HG03469 (cell line): ENCODE results near the gene DNAH2.

Source experiments
- ATAC-seq: cut with Tn5 transposase; IDR thresholded peaks from one replicate; pipeline ENCODE4 v1.9.1; 2021; ENCODE audit warnings: mild to moderate bottlenecking, moderate library complexity, moderate number of reproducible peaks; ENCODE audit not compliant: unreplicated experiment

DNAH2 gene

GRCh38 chr17:7719661-7720060 is 2.1 kb downstream of the DNAH2 start:
- ATAC-seq: no peak

GRCh38 chr17:7720125-7720524 is 2.6 kb downstream of the DNAH2 start:
- no peak for ATAC-seq

GRCh38 chr17:7721612-7722011 is 4.1 kb downstream of the DNAH2 start:
- ATAC-seq: no peak

GRCh38 chr17:7727886-7728285 is 10.3 kb downstream of the DNAH2 start:
- ATAC-seq: no peak

- ATAC-seq: no peak
These were observed 12.3 kb downstream of the DNAH2 start for GRCh38 chr17:7729816-7730215.

- ATAC-seq: no peak
These were observed 15.5 kb downstream of the DNAH2 start for GRCh38 chr17:7732981-7733539.

- ATAC-seq: no peak
These were observed 20.1 kb downstream of the DNAH2 start for GRCh38 chr17:7737601-7738000.

- ATAC-seq: no peak
These were observed 22.2 kb downstream of the DNAH2 start for GRCh38 chr17:7739746-7740145.

GRCh38 chr17:7740481-7741001 is 23.0 kb downstream of the DNAH2 start:
- ATAC-seq: no peak

GRCh38 chr17:7742729-7743128 is 25.2 kb downstream of the DNAH2 start:
- no peak for ATAC-seq

- no peak for ATAC-seq
These were observed 26.9 kb downstream of the DNAH2 start for GRCh38 chr17:7744416-7744815.

GRCh38 chr17:7745748-7746470 is 28.4 kb downstream of the DNAH2 start:
- no peak for ATAC-seq

- ATAC-seq: no peak
These were observed 30.1 kb downstream of the DNAH2 start for GRCh38 chr17:7747635-7748071.

GRCh38 chr17:7748076-7748775 is 30.7 kb downstream of the DNAH2 start:
- no peak for ATAC-seq

GRCh38 chr17:7750321-7750821 is 32.8 kb downstream of the DNAH2 start:
- no peak for ATAC-seq

GRCh38 chr17:7754656-7755055 is 37.1 kb downstream of the DNAH2 start:
- ATAC-seq: no peak

GRCh38 chr17:7755095-7755890 is 37.7 kb downstream of the DNAH2 start:
- ATAC-seq: no peak

- ATAC-seq: no peak
These were observed 39.4 kb downstream of the DNAH2 start for GRCh38 chr17:7756968-7757367.

GRCh38 chr17:7763919-7764318 is 46.4 kb downstream of the DNAH2 start:
- no peak for ATAC-seq

- no peak for ATAC-seq
These were observed 49.5 kb downstream of the DNAH2 start for GRCh38 chr17:7767004-7767403.
